HEK293 (cell line): ENCODE data around the gene PTX3.

Experiments used
- CTCF ChIA-PET: fragments of 350-600 bp; formaldehyde crosslinking; extraction: SDS; loops from one replicate; lab custom pipeline; 2021; ENCODE audit warnings: antibody characterized with exemption; lab: Yijun Ruan, JAX
- POLR2A ChIA-PET: fragments of 300-600 bp; formaldehyde crosslinking; extraction: SDS; loops from one replicate; lab custom pipeline; 2020; ENCODE audit warnings: antibody characterized with exemption, inconsistent platforms; lab: Yijun Ruan, JAX
- H3K27ac ChIP-seq: fragments of 200-500 bp; sonication (Bioruptor generic); 2 replicates; pipeline ENCODE4 v1.5.1; 2014; ENCODE audit warnings: low read depth, low read length, control low read depth, inconsistent platforms; ENCODE audit errors: extremely low read depth
- H3K36me3 ChIP-seq, 2 experiments: fragments of 200-500 bp in 1 of 2; sonication (Bioruptor generic) in 1 of 2; 1 replicate in 1 of 2; 2 replicates in 1 of 2; pipeline ENCODE4 v1.5.1; 2014 to 2017; ENCODE audit warnings: inconsistent platforms in 2 of 2, low read length in 2 of 2; ENCODE audit not compliant: control insufficient read depth in 2 of 2, insufficient read depth in 1 of 2
- H3K4me1 ChIP-seq: fragments of 200-500 bp; sonication (Bioruptor generic); 2 replicates; pipeline ENCODE4 v1.5.1; 2014; ENCODE audit warnings: mild to moderate bottlenecking, low read length, inconsistent platforms; ENCODE audit not compliant: control insufficient read depth, insufficient read depth
- H3K4me3 ChIP-seq: 2 replicates; pipeline ENCODE4 v1.5.1; 2011; ENCODE audit warnings: low read depth, mild to moderate bottlenecking, control low read depth, low read length, moderate library complexity
- H3K9me3 ChIP-seq: fragments of 200-500 bp; sonication (Bioruptor generic); 2 replicates; pipeline ENCODE4 v1.5.1; 2014; ENCODE audit warnings: low read depth, low read length, inconsistent platforms; ENCODE audit not compliant: control insufficient read depth, insufficient read depth
- ATF2 ChIP-seq: fragments of 450-650 bp; formaldehyde crosslinking; IDR thresholded peaks from 2 replicates; pipeline ENCODE4 v1.5.1; 2016; ENCODE audit warnings: missing biosample characterization, missing genetic modification characterization, low read depth
- GFI1B ChIP-seq: fragments of 450-650 bp; formaldehyde crosslinking; IDR thresholded peaks from 2 replicates; pipeline ENCODE4 v1.5.1; 2016; ENCODE audit warnings: missing biosample characterization, missing genetic modification characterization
- PRDM1 ChIP-seq: fragments of 450-650 bp; formaldehyde crosslinking; IDR thresholded peaks from 2 replicates; pipeline ENCODE4; 2016; ENCODE audit warnings: missing biosample characterization, missing genetic modification characterization
- SCRT1 ChIP-seq: fragments of 450-650 bp; formaldehyde crosslinking; IDR thresholded peaks from 2 replicates; pipeline ENCODE4 v1.5.1; 2016; ENCODE audit warnings: missing biosample characterization, missing genetic modification characterization, borderline replicate concordance
- SP3 ChIP-seq: fragments of 450-650 bp; formaldehyde crosslinking; IDR thresholded peaks from 2 replicates; pipeline ENCODE4 v1.5.1; 2016; ENCODE audit warnings: missing biosample characterization, missing genetic modification characterization
- SP7 ChIP-seq: fragments of 450-650 bp; formaldehyde crosslinking; IDR thresholded peaks from 2 replicates; pipeline ENCODE4 v1.5.1; 2016; ENCODE audit warnings: missing biosample characterization, missing genetic modification characterization
- TCF7L2 ChIP-seq: IDR thresholded peaks from 2 replicates; pipeline ENCODE4 v1.6.1; 2011; ENCODE audit warnings: low read depth, mild to moderate bottlenecking, inconsistent platforms, low read length, moderate library complexity, borderline replicate concordance
- TSHZ1 ChIP-seq: fragments of 450-650 bp; formaldehyde crosslinking; IDR thresholded peaks from 2 replicates; pipeline ENCODE4 v1.5.1; 2016; ENCODE audit warnings: missing biosample characterization, missing genetic modification characterization, borderline replicate concordance
- ZBTB10 ChIP-seq: fragments of 450-650 bp; formaldehyde crosslinking; IDR thresholded peaks from 2 replicates; pipeline ENCODE4 v1.5.1; 2016; ENCODE audit warnings: missing biosample characterization, missing genetic modification characterization
- ZBTB7A ChIP-seq: fragments of 450-650 bp; formaldehyde crosslinking; IDR thresholded peaks from 2 replicates; pipeline ENCODE4 v1.5.1; 2016; ENCODE audit warnings: low read depth, missing biosample characterization, missing genetic modification characterization
- ZFP37 ChIP-seq: fragments of 450-650 bp; formaldehyde crosslinking; IDR thresholded peaks from 2 replicates; pipeline ENCODE4 v1.5.1; 2016; ENCODE audit warnings: missing biosample characterization, missing genetic modification characterization
- ZNF157 ChIP-seq: fragments of 450-650 bp; formaldehyde crosslinking; IDR thresholded peaks from 2 replicates; pipeline ENCODE4 v1.5.1; 2016; ENCODE audit warnings: missing biosample characterization, missing genetic modification characterization
- ZNF16 ChIP-seq: fragments of 450-650 bp; formaldehyde crosslinking; IDR thresholded peaks from 2 replicates; pipeline ENCODE4 v1.5.1; 2016; ENCODE audit warnings: low read depth, missing biosample characterization, missing genetic modification characterization
- ZNF202 ChIP-seq: fragments of 450-650 bp; formaldehyde crosslinking; IDR thresholded peaks from 2 replicates; pipeline ENCODE4 v1.5.1; 2016; ENCODE audit warnings: missing biosample characterization, missing genetic modification characterization, borderline replicate concordance
- ZNF211 ChIP-seq: fragments of 450-650 bp; formaldehyde crosslinking; IDR thresholded peaks from 2 replicates; pipeline ENCODE4 v1.5.1; 2016; ENCODE audit warnings: low read depth, missing biosample characterization, missing genetic modification characterization
- ZNF324 ChIP-seq: fragments of 450-650 bp; formaldehyde crosslinking; IDR thresholded peaks from 2 replicates; pipeline ENCODE4 v1.5.1; 2016; ENCODE audit warnings: missing biosample characterization, missing genetic modification characterization
- ZNF335 ChIP-seq: fragments of 450-650 bp; formaldehyde crosslinking; conservative IDR thresholded peaks from 2 replicates; pipeline ENCODE4 v1.5.1; 2016; ENCODE audit warnings: missing biosample characterization, missing genetic modification characterization
- ZNF366 ChIP-seq: fragments of 450-650 bp; formaldehyde crosslinking; conservative IDR thresholded peaks from 2 replicates; pipeline ENCODE4 v1.5.1; 2016; ENCODE audit warnings: missing biosample characterization, missing genetic modification characterization
- ZNF37A ChIP-seq: fragments of 450-650 bp; IDR thresholded peaks from 2 replicates; pipeline ENCODE4 v1.5.1; 2018; ENCODE audit warnings: missing biosample characterization, missing genetic modification characterization
- ZNF423 ChIP-seq: fragments of 450-650 bp; formaldehyde crosslinking; IDR thresholded peaks from 2 replicates; pipeline ENCODE4 v1.5.1; 2016; ENCODE audit warnings: missing biosample characterization, missing genetic modification characterization
- ZNF433 ChIP-seq: fragments of 450-650 bp; formaldehyde crosslinking; IDR thresholded peaks from 2 replicates; pipeline ENCODE4 v1.5.1; 2016; ENCODE audit warnings: missing biosample characterization, missing genetic modification characterization, low read depth
- ZNF473 ChIP-seq: fragments of 450-650 bp; formaldehyde crosslinking; IDR thresholded peaks from 2 replicates; pipeline ENCODE4 v1.5.1; 2017; ENCODE audit warnings: missing biosample characterization, missing genetic modification characterization
- ZNF558 ChIP-seq: fragments of 450-650 bp; formaldehyde crosslinking; IDR thresholded peaks from 2 replicates; pipeline ENCODE4 v1.5.1; 2016; ENCODE audit warnings: missing biosample characterization, missing genetic modification characterization
- ZNF76 ChIP-seq: fragments of 450-650 bp; formaldehyde crosslinking; IDR thresholded peaks from 2 replicates; pipeline ENCODE4; 2016; ENCODE audit warnings: low read depth, missing biosample characterization, missing genetic modification characterization, borderline replicate concordance
- ZNF837 ChIP-seq: fragments of 450-650 bp; formaldehyde crosslinking; IDR thresholded peaks from 2 replicates; pipeline ENCODE4 v1.5.1; 2016; ENCODE audit warnings: missing biosample characterization, missing genetic modification characterization
- TF ChIP-seq, protein P1 (sequence below): fragments of 450-650 bp; formaldehyde crosslinking; IDR thresholded peaks from 2 replicates; pipeline ENCODE4 v1.5.1; 2016; ENCODE audit warnings: missing biosample characterization, missing genetic modification characterization

PTX3 gene

GRCh38 chr3:157477441-157477840 lies 40.8 kb downstream of the PTX3 start (continued):
- TF ChIP-seq ZNF202 (no peak), ZNF211 (tag by site-specific recombination) (no peak), ZNF324 (tag by site-specific recombination) (peak; percentile 68; the same call in 1 of the 2 replicates), SP3 (tag by site-specific recombination) (peak; percentile 50; the same call in 1 of the 2 replicates), PRDM1 (tag by site-specific recombination) (no peak), ZNF335 (tag by site-specific recombination) (peak; percentile 41; the same call in 1 of the 2 replicates), SCRT1 (tag by site-specific recombination) (no peak), GFI1B (tag by site-specific recombination) (0 out of 2 replicates have a peak, but pooled peaks have one; percentile 8), ATF2 (tag by site-specific recombination) (0 out of 2 replicates have a peak, but pooled peaks have one; percentile 10), ZNF16 (tag by site-specific recombination) (no peak), ZNF76 (tag by site-specific recombination) (no peak; the same call in 1 of the 2 replicates), ZNF473 (tag by site-specific recombination) (no peak), ZNF837 (no peak), ZNF37A (tag by site-specific recombination) (no peak), ZFP37 (tag by site-specific recombination) (peak; percentile 86; the same call in 1 of the 2 replicates), TSHZ1 (tag by site-specific recombination) (peak; percentile 69), ZNF558 (tag by site-specific recombination) (peak; percentile 41; the same call in 1 of the 2 replicates), SP7 (peak; percentile 85)
- TF ChIP-seq, protein P1, sequence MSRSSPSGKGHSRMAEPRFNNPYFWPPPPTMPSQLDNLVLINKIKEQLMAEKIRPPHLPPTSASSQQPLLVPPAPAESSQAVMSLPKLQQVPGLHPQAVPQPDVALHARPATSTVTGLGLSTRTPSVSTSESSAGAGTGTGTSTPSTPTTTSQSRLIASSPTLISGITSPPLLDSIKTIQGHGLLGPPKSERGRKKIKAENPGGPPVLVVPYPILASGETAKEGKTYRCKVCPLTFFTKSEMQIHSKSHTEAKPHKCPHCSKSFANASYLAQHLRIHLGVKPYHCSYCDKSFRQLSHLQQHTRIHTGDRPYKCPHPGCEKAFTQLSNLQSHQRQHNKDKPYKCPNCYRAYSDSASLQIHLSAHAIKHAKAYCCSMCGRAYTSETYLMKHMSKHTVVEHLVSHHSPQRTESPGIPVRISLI = peak; percentile 96

DNA sequence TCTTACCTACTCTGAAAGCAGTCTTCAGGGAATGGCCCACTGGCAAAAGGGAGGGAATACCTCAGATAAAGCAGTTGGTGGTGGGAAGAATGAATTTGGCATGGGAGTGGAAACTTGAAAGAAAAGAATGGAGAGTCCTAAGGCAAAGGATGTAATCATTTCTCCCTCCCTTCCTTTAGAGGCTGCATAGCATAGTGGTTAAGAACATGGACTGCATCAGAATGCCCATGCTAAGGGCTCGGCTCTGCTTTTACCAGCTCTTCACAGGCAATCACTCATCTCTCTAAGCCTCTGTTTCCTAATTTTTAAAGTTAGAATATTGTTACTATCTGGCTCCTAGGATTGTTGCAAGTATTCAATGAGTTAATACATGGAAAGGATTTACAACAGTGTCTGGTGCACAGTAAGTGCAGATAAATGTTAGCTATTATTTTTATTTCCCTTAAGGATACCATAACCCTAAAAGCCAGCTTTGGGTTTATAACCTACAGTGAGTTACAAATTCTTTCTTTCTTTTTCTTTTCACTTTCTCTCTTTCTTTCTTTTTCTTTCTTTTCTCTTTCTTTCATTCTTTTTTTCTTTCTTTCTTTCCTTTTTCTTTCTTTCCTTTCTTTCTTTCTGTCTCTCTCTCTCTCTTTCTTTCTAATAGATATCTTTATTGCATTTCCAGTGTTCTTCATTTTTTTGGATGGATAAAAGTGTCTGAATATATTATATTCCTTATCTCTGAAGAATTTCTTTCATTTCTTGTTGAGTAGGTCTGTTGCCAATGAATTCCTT lies 43.0 kb downstream of the PTX3 start:
- H3K36me3 ChIP-seq = no peaks in the 10 kb centered on the region
- no peaks in the 10 kb centered on the region for H3K4me1 ChIP-seq
- CTCF ChIA-PET = no interaction called here
- no peaks in the 10 kb centered on the region for H3K9me3 ChIP-seq
- TF ChIP-seq ZNF157 = no peak
- no peak for TF ChIP-seq TCF7L2
- TF ChIP-seq ZNF76 (tag by site-specific recombination) = no peak
- TF ChIP-seq ZNF366 = peak; percentile 83
- TF ChIP-seq PRDM1 (tag by site-specific recombination) = peak; percentile 96
- TF ChIP-seq ZNF423 (tag by site-specific recombination) = no peak
- TF ChIP-seq ZNF433 (tag by site-specific recombination) = no peak
- no peak for TF ChIP-seq ZBTB7A
- TF ChIP-seq ZBTB10 = no peak
- H3K27ac ChIP-seq = no peak overlapping the region
- no peak overlapping the region for H3K4me3 ChIP-seq
- POLR2A ChIA-PET = no interaction called here
